22Rv1 (cell line): ENCODE measurements around the gene NBAS.

Experiments used
- H3K27ac ChIP-seq: fragments of 450-650 bp; 2 replicates; pipeline ENCODE4 v1.5.1; 2017
- ZFX ChIP-seq: fragments of 450-650 bp; IDR thresholded peaks from 2 replicates; pipeline ENCODE4 v1.6.1; 2017; ENCODE audit warnings: antibody characterized with exemption, borderline replicate concordance
- TF ChIP-seq, protein P1 (sequence below): fragments of 450-650 bp; IDR thresholded peaks from 2 replicates; pipeline ENCODE4 v1.5.1; 2017; ENCODE audit warnings: mild to moderate bottlenecking

NBAS gene

DNA sequence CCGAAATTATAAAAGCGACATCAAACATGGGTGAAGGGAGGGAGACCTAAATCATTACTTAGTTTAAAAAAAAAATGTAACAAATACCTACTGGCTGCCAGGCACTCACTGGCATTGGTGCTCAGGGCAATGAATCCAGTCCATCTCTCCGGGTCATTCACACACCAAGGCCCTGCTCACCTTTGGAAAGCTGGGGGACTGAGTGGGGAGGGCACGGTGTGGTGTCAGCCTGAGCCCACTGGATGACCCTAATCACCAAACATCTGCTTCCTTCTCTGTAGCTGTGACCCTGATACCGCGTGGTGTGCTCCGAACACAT, 30.2 kb upstream of the NBAS start:
- TF ChIP-seq ZFX = no peak
- TF ChIP-seq, protein P1, sequence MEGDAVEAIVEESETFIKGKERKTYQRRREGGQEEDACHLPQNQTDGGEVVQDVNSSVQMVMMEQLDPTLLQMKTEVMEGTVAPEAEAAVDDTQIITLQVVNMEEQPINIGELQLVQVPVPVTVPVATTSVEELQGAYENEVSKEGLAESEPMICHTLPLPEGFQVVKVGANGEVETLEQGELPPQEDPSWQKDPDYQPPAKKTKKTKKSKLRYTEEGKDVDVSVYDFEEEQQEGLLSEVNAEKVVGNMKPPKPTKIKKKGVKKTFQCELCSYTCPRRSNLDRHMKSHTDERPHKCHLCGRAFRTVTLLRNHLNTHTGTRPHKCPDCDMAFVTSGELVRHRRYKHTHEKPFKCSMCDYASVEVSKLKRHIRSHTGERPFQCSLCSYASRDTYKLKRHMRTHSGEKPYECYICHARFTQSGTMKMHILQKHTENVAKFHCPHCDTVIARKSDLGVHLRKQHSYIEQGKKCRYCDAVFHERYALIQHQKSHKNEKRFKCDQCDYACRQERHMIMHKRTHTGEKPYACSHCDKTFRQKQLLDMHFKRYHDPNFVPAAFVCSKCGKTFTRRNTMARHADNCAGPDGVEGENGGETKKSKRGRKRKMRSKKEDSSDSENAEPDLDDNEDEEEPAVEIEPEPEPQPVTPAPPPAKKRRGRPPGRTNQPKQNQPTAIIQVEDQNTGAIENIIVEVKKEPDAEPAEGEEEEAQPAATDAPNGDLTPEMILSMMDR = no peak
- peak overlapping the region; percentile 84 for H3K27ac ChIP-seq

- no peak for TF ChIP-seq ZFX
- TF ChIP-seq, protein P1 = peak; percentile 72
- no peak overlapping the region for H3K27ac ChIP-seq
These were observed 27.3 kb upstream of the NBAS start for GRCh38 chr2:15588329-15588919.

GRCh38 chr2:15584767-15585469, 23.8 kb upstream of the NBAS start:
- TF ChIP-seq ZFX = no peak
- TF ChIP-seq, protein P1 = no peak
- H3K27ac ChIP-seq = no peak overlapping the region

DNA sequence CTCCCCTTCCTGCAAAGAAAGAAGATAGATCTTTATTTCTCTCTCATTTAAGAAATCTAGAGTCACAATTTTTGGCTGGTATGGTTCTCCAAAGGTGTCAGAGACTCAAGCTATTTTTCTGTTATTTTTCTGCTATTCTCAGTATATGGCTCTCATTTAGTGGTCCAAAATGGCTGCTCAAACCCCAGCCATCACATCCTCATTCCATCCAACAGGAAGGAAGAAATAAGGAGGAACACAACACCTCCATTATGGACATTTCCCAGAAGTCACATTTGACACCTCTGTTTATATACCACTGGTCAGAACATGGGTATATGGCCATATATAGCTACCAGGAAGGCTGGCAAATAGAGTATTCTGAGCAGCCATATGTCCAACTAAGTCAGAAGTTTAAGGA, 23.2 kb upstream of the NBAS start:
- TF ChIP-seq, protein P1 = no peak
- TF ChIP-seq ZFX = no peak
- H3K27ac ChIP-seq = no peak overlapping the region

GRCh38 chr2:15583826-15584225, 22.7 kb upstream of the NBAS start:
- TF ChIP-seq, protein P1 = no peak
- no peak overlapping the region for H3K27ac ChIP-seq

DNA sequence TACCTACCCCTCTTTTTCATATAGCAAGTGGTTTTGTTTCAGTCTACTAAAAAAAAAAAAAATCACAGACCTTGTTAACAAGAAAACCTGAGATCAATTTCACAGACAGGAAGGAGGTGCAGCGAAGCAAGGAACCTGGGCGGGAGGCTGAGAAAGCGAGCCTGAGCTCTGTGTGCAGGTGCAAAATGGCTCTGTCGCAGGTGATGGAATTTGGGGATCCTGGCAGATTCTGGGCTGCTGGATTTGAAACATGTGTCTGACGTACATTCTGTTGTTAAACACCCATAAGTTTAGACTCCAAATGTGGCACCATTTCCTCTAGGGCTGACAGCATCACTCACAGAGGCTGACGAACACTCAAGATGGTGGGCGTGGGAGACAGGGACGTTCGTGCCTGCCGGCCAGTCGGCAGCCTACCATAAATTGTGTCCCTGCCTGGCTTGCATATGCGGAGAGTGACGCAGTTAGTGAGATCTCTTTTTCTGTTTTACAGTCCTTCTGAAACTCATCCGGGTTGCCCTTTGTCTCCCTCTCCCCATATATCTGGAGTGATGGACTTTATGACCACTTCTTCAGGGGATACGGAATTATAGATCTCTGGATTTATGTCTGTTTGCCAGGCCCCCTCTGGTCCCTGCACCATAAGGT, 21.7 kb upstream of the NBAS start:
- no peak for TF ChIP-seq ZFX
- TF ChIP-seq, protein P1 = no peak
- H3K27ac ChIP-seq = no peak overlapping the region

DNA sequence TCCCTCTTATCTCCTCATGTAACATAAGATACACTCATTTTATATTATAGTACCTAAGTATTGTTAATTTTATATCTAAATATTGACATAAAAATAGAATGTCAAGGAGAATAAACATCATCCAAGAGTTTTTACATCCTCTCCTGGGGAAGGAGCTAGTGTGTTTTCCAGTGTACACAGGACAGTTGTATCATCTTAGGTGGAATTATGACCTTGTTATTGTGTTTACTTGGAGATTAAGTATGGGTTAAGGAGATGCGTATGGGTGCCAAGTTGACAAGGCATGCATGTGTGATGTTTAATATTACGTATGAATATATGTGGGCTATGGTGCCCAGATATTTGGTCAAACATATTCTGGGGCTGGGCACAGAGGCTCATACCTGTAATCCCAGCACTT, 19.3 kb upstream of the NBAS start:
- no peak for TF ChIP-seq ZFX
- TF ChIP-seq, protein P1 = no peak
- H3K27ac ChIP-seq = no peak overlapping the region
